Measurements from ENCODE around the gene TBC1D22A. TPM values are rescaled to one million over a fixed set of nuclear protein-coding genes. Genes with fewer than 3 reads are reported as not detected.

The TBC1D22A gene
- total RNA-seq, 4 donors from 2014 or later: 16.2 to 22.2 (median 17.8) TPM

GRCh38 chr22:46788441-46789172 is 26.2 kb downstream of the TBC1D22A start:
- TF ChIP-seq POLR2A (IDR thresholded peaks at IDR 0.05) (no peak), EP300 (IDR thresholded peaks at IDR 0.05) (no peak), POLR2AphosphoS5 (IDR thresholded peaks at IDR 0.05) (no peak), CTCF (IDR thresholded peaks at IDR 0.05) (no peak)
- H3K36me3 ChIP-seq: peaks cover 0 to 12% of the 10 kb centered on the region in 2 donors
- ATAC-seq: no peak
- no peak overlapping the region for H3K4me3 ChIP-seq
- H3K27me3 ChIP-seq: no peaks in the 10 kb centered on the region
- WGBS, 2 donors (ENCODE audit: low coverage in 1 of 2): 75 to 88% methylated on average over 7 of the region's 9 CpGs
- peaks cover 0 to 24% (median 7%) of the 10 kb centered on the region in 3 donors for H3K4me1 ChIP-seq
- no peak overlapping the region for H3K27ac ChIP-seq
- peaks cover 0 to 10% (median 0%) of the 10 kb centered on the region in 3 donors for H3K9me3 ChIP-seq

- Histone ChIP-seq H3K4me1 (peaks cover 0 to 24% (median 7%) of the 10 kb centered on the region in 3 donors), H3K4me3 (no peak overlapping the region), H3K36me3 (peaks cover 0 to 25% of the 10 kb centered on the region in 2 donors), H3K27ac (no peak overlapping the region), H3K27me3 (no peaks in the 10 kb centered on the region), H3K9me3 (peaks cover 0 to 10% (median 0%) of the 10 kb centered on the region in 3 donors)
- 100% methylated on average over 1 of the region's 10 CpGs; no CpG with 5 or more reads in 1 of the 2 donors for WGBS, 2 donors (ENCODE audit: low coverage in 1 of 2)
- TF ChIP-seq EP300 (IDR thresholded peaks at IDR 0.05) (no peak), CTCF (IDR thresholded peaks at IDR 0.05) (no peak), POLR2AphosphoS5 (IDR thresholded peaks at IDR 0.05) (no peak), POLR2A (IDR thresholded peaks at IDR 0.05) (no peak)
- no peak for ATAC-seq
These were observed 27.5 kb downstream of the TBC1D22A start for GRCh38 chr22:46789992-46790391.

- peaks cover 0 to 38% of the 10 kb centered on the region in 2 donors for H3K36me3 ChIP-seq
- peak; percentile 68 for ATAC-seq
- H3K4me1 ChIP-seq: peaks cover 0 to 24% (median 7%) of the 10 kb centered on the region in 3 donors
- no peak overlapping the region for H3K4me3 ChIP-seq
- no peaks in the 10 kb centered on the region for H3K27me3 ChIP-seq
- WGBS, 2 donors (ENCODE audit: low coverage in 1 of 2): 15 to 29% methylated on average over 4 to 7 of the region's 13 CpGs
- H3K27ac ChIP-seq: peak overlapping the region in 3 of 4 donors; percentile 57 to 70 (median 65)
- TF ChIP-seq POLR2A (IDR thresholded peaks at IDR 0.05) (no peak), CTCF (IDR thresholded peaks at IDR 0.05) (no peak)
- peaks cover 0 to 3% (median 0%) of the 10 kb centered on the region in 3 donors for H3K9me3 ChIP-seq
These were observed 28.8 kb downstream of the TBC1D22A start for GRCh38 chr22:46791201-46791731.

DNA sequence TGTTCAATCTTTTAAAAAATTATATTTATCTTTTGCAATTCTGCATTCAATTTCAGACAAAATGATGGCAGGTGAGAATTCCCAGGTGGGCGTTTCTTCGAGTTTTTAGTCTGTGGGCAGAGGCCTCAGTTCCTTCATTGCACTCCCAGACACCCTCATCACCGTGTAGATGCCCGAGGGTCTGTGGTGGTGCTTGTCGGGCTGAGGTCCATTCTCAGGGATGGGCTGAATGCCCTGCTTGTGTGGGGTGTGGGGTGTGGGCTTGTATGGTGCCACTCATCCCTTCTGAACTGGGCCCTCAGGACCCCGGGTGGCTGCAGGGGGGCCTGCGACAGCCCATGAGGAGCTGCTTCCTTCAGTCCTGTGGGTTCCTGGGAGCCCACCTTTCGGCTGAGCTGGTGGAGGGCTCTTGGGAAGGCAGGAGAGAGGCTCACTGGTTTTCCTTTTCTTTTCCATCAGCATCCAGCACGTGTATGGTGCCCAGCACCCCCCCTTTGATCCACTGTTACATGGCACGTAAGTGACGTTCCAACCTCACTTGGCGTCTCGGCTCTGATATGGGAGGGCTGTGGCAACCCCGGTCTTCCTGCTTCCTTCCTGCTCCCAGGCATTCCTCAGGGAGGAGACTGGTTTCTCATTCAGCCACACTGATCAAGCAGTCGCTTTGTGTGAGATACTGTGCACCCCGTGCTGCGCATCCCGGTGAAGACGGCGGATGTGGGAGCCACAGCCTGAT is 29.8 kb downstream of the TBC1D22A start:
- H3K36me3 ChIP-seq: peaks cover 0 to 48% of the 10 kb centered on the region in 2 donors
- H3K9me3 ChIP-seq: no peaks in the 10 kb centered on the region
- H3K27me3 ChIP-seq: no peaks in the 10 kb centered on the region
- H3K4me3 ChIP-seq: no peak overlapping the region
- 95 to 100% methylated on average over 4 to 12 of the region's 20 CpGs for WGBS, 2 donors (ENCODE audit: low coverage in 1 of 2)
- no peak for TF ChIP-seq CTCF (IDR thresholded peaks at IDR 0.05)
- no peak for TF ChIP-seq POLR2AphosphoS5 (IDR thresholded peaks at IDR 0.05)
- no peak for TF ChIP-seq POLR2A (IDR thresholded peaks at IDR 0.05)
- TF ChIP-seq EP300 (IDR thresholded peaks at IDR 0.05): no peak
- H3K4me1 ChIP-seq: peaks cover 0 to 24% (median 7%) of the 10 kb centered on the region in 3 donors
- peak overlapping the region in 1 of 4 donors; percentile 70 for H3K27ac ChIP-seq
- ATAC-seq: peak; percentile 17

All from gastroesophageal sphincter (tissue), 4 donors.